ENCODE results near the gene CD82.

CD82 gene

DNA sequence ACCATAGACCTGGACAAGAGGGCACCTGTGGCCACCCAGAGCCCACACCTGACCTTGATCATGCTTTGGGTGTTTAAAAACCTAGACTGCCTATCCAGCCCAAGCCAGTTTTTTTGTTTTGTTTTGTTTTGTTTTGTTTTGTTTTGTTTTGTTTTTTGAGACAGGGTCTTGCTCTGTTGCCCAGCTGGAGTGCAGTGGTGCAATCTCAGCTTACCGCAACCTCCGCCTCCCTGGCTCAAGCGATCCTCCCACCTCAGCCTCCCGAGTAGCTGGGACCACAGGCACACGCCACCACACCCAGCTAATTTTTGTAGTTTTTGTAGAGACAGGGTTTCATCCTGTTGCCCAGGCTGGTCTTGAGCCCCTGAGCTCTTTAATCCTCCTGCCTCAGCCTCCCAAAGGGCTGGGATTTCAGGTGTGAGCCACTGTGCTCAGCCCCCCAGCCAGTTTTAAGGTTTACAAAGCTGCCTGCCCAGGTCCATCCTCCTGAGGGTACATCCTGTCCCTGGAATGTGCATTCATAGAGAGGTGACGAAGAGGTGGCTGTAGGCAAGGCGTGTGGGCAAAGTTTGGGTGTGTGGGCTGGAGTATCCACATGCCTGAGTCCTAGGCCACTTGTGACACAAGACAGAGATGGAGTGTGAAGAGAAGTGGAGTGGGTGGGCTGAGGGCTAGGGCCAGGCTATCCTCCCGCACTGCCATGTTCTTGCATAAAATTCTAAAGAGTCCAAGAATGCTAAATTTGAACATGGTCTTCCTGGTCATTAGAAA is 3.3 kb upstream of the CD82 start:
- no peak for DNase-seq (ENCODE audit: low read depth in 2 of 2)

DNA sequence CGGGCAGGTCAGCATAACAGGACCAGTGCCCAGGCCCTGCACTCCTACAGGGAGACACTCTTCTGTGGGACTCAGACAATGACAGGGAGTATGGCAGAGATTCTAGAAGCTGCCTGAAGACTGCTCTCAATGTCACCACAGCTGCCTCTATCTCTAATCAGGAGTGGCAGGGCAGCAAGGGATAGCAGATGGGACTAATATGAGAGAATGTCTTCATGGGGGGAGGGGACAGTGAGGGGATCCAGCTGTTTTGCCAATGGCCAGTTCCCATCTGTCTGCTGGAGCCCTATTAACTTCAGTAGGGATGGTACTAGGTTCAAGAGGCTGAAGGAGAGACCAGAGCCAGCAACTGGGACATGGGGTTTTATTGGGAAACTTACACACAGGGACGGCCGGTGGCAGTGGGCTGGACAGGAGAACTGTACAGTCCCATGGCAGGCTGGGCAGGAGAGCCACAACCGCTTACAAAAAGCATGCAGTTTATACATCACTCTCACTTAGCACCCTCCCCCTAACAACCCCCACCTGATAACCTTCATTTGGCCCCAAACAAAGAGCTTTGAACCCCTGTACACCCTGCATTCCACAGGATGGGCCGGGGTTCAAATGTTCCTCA is 2.5 kb upstream of the CD82 start:
- DNase-seq (ENCODE audit: low read depth in 2 of 2) = no peak

DNA sequence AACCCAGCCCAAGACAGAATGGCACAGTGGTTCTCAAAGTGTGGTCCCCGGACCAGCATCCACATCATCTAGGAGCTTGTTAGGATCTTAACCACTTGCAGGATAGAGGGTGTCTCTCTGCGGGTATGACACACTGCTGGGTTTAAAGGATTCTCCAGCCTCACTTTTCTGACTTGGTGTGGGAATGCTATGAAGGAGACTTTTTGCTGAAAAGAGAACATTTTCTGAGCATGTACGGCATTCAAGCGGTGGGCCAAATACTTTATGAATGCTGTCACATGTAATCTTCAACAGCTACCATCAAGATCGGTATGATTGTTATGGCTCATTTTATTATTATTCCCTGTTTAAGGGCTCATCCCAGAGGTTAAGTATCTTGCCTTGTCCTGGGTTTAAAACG is 1.8 kb upstream of the CD82 start:
- no peak for DNase-seq (ENCODE audit: low read depth in 2 of 2)

DNA sequence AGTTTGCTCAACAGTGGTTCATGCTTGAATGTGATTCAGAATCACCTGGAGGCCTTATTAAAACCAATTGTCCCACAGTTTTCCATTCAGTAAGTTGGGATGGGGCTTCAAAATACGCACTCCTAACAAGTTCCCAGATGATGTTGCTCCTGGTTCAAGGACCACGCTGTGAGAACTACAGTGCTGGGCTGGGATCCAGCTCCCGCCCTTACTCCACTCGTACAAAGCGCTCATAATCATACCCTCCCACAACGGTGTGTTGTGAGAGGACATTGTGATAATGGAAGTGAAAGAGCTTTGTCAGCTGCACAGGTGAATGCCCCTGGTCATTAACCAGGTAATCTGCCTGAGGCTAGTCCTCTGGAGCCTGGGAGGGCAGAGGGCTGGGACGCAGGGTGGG is 1.3 kb upstream of the CD82 start:
- DNase-seq (ENCODE audit: low read depth in 2 of 2) = no peak

DNA sequence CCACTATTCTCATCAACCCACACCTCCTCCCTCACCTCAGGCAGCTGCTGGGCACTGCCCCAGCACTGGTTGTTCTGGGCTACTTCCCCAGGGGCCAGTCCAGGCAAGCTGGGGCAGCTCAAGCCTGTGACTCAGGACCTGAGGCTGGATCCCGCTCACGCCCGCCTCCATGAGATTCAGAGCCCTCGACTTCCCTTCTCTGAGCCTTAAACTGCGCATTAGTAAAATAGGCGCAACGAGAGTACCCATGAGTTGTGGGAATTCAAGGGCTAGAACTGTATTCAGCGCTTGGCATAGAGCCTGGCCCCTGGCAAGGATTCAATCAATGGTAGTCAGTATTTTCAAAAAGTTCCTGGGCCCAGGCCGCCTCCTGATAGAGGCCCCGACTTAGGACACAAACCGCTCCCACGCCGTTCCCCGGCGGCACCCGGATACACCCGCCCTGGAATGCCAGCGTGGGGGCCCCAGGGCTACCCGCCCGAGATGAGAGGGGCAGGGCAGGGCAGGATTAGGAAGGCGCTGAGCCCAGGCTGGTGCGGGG is 723 bp upstream of the CD82 start:
- DNase-seq (ENCODE audit: low read depth in 2 of 2) = no peak

DNA sequence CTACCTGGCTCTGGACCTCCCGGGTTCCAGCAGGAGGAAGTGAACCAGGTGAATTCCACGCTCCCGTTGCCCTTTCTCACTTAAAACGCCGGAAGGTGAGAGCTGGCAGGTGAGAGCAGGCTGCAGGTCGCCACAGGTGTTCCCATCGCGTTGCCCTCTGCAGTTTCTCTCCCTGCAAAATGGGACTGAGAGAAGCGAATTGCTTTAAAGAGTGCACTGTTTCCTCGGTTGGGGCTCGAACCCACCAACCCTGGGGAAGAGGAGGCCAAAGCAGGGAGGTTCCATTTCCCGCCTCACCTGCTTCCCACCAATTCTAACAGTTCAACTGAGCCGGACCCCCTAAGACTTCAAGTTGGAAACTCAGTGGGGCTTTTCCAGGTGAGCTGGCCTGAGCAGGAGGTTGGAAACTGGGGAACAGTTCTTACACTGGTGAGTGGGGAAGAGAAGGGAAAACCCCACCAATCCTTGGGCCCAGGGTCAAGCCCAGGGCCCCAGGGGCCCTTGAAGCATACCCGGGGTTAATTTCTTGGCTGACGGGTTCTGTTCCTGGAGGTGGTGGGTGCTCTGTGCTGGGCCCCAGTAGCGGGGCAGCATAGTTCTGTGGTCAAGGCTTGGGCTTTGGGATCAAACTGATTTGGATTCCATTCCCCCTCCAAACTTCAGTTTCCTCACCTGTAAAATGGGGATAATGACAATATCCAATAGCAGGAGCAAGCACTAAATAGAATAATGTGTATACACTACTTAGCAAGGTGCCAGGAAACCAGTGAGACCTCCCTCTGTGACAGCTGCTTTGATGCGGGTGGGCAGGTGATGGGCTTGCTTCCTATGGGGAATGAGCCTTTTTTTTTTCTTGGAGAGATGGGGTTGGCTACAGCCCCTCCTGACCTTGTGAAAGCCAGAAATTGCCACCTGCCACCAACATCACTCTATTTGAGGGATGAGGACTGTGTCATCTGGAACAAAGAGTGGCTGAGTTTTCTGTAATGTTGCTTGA is 788 bp downstream of the CD82 start:
- DNase-seq (ENCODE audit: low read depth in 2 of 2) = no peak

DNA sequence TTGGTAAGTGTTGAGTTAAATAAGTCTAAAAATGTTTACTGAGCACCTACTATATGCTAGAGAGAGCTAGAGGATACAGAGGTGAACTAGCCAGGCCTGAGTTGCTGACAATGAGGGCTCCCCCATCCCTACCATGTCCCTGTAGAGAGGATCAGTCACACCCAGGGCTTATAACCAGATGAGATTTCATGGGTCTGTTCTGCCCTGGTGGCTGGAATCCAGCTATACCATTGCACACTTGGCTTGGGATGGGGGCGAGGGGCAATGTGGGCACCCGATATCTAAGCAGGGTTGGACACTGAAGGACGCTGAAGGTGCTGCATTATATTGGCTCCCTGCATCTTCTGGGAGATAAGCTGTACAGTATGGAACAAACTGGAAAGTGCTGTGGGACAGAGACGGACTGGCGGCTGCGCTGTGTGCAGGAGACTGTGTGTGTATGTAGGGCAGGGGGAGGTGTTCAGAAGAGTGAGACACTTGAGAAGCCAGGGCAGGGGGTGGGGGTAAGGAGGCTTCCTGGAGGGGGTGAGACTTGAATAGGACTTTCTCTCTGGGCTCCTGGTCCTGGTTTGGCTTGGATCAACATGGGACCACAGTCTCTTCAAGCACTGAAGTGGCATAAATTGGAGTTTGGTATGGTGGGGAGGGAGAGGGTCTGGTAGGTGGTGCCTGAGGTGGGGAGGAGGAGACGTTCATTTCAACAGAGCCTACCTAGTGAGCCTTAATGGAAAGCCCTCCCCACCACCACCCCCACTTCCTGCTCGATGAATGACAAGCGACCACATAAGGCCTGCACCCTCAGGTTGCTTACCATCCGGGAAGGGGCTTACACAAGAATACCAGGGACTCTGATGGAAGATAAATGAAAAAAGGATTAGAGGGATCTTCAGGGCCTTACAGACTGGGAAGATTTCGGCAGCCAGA is 1.8 kb downstream of the CD82 start:
- DNase-seq (ENCODE audit: low read depth in 2 of 2) = no peak

DNA sequence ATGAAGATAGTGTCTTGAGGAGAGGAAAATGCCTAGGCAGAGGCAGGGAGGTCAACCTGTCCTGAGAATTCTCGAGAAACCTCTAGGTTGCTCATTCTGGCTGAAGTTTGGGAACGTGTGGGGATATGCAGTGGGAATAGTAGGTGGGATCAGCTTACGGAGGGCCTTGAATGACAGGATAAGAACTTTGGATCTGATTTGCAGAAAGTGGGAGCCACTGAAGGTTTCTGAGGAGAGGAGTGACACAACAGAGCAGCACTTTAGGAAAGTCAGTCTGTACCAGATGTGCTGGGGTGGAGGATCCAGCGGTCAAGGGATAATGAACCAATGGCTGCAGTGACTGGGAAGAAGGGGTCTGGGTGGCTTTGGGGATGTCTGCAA is 2.4 kb downstream of the CD82 start:
- no peak for DNase-seq (ENCODE audit: low read depth in 2 of 2)

DNA sequence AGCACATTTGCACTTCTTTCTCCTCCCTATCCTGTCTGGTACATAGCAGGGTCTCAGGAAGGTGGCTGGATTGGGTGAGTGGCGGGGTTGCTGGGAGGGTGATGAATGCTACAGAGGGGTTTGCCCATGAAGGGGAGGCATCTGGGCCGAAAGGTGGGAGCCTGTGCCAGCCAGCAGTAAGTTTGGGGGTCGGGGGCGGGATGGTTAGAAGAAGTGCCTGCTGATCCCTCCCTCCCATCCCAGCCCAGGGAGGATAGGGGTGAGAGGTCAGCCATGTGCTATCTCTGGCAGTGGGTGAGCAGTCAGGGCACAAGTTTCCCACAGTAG is 2.8 kb downstream of the CD82 start:
- DNase-seq (ENCODE audit: low read depth in 2 of 2) = no peak

DNA sequence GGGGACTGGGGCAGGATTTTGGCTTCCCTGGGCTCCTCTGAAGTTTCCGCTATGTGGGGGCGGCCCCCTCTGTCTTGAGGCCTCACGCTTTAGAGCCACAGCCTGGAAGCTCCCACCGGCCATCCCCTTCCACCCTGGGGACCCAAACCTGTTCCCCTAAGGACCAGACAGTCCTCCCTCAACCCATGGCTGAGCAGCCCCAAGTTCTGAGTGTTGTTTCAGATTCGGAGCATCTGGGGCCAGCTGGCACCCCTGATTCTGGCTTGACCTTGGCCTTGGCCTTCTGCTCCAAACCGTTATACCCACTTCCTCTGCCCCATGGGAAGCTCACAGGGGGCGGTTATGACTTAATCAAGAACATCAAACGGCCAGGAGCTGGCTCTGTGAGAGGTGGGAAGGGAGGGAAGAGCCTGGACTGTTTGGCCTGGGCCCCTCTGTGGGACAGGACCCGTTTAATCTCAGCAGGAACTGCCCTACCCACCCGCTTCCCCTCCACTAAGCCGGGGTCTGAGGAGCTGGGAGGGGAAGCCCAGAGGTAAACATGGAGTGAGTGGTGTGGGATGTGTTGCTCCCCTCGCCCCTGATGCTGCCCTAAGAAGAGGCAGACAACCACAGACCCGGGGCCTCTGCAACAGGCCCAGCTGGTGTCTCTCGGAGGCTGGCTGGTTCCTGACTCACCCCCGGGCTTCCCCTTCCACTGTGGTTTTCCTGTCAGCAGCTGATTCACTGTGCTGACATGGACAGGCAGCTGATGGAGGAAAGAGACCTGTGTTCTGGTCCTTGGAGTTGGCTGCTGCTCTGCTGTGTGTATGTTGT is 3.4 kb downstream of the CD82 start:
- DNase-seq (ENCODE audit: low read depth in 2 of 2) = peak; percentile 79 to 89

DNA sequence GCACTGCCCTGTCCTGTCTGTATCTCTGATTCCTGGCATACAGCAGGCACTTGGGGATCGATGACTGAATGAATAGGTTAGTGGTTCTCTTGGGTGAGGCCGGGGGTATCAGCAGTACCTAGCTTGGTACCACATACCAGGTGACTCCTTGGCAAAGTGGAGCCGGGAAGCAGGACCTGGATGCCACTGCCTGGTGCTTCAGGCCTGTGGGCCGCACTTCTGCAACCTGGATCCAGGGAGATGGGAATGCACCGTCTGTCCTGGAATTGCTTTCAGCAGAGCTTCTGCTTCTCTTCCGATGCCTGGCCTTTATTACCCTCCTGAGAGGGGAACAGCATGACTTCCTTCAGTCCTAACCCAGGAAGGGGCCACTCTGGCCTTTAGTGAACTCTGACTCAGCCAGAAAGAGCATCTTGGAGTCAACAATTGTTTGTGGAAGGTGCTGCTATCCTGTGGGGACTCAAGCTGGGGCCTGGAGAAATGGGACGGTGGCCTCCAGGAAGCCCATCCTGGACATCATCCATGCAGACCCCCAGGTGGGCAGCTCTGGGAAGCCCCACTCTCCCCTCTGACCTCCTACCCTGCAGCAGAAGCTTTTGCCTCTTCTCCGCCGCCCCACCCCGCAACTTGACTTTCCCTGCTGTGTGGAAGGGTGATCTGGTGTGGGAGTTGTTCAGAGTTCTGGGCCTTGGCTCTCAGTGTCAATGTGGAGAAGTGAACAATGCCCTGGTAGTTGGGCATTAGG is 5.1 kb downstream of the CD82 start:
- no peak for DNase-seq (ENCODE audit: low read depth in 2 of 2)

DNA sequence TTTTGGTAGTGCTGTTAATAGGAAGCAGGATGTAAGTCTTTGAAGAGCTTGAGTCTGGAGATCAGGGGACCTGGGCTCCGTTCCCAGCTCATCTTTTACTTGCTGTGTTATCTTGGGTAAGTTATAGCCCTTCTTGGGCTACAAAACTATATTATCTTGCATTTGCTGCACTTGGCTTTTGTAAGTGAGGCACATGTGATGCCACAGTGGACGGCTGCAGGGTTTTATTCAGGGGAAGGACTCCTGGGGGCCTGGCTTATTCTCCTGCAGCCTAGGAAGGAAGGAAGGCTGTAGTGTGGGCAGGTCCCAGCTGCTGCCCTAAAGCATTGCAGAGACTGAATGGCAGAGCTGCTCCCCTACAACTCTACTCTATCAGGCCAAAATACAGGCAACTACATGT is 6.4 kb downstream of the CD82 start:
- no peak for DNase-seq (ENCODE audit: low read depth in 2 of 2)

DNA sequence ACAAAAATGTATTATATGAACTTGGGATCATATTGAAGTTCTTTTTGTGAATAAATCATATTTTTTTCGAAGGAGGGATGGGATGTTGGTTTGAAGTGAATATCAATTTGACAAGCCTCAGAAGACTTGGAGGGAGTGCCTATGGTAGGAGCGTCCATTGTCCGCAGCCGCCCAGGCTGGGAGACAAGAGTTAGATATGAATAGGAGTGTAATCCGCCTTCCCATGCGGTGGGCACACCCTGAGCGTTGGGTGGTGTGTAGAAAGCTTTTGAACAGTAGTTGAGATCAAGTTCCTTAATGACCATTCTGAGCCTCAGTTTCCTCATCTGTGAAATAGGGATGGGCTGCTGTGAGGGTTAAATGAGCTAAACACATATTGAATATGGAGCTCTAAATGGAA is 7.0 kb downstream of the CD82 start:
- no peak for DNase-seq (ENCODE audit: low read depth in 2 of 2)

DNA sequence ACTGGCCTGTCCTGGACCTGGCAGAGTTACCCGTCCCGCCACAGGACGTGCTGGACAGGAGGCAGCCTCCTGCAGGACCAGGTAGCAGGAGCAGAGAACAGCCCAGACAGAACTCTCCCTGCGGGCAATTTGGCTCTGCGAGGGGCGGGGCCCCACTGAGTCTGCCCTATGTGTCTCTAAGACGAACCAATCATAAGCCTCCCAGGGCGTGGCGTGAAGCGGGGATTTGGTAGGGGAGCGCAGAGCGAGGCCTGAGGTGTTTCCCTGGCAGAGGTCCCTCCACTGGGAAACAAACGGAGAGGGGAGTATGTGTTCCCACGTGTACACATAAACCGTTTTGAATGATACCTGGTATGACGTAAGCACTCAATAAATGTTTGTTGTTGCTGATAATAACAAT is 7.4 kb downstream of the CD82 start:
- no peak for DNase-seq (ENCODE audit: low read depth in 2 of 2)

DNA sequence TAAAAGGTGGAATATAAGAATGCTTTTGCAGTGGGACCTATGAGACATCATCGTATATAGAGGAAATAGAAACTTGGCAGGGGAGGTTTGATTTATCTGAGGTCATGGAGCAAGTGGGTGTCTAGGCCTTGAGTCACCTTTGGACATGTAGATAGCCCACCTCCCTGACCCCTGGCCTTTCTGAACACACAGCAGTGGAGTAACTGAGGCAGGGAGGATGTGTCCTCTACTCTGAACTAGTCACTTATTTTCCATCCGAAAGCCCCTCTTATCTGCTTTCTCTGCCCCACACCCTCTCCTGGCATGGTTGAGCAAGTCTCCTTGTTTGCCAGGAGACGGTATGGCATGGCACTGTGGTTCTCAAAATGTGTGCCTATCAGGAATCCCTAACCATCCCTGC is 7.9 kb downstream of the CD82 start:
- no peak for DNase-seq (ENCODE audit: low read depth in 2 of 2)

DNA sequence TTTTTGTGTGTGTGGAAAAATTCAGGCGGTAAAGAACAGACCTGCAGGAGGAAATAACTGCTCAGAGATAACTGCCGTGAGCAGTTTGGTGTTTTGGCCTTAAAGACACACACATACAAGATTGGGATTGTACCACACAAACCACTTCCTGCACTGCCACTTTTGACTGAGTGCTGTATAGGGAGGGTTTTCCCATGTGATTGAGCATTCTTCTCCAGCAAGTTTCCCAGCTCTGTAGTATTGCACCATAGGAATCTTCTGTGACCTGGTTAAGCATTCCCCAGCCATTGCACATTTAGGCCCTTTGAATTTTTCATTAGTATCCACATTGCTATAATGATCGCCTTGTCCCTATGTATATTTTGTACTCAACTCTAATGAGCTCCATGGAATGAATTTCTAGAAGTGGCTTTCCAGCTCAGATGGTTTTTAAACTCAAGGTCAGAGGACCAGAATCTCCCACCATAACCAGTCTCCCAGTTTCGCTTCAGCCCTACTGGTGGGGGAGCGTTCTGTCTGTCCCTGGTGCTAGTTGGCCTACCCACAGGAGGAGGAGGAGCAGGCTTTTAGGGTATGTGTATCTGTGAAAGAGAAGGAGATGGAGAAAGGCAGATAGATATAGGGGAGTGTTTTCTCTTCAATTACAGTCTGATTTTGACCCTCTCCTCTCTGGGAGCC is 9.3 kb downstream of the CD82 start:
- no peak for DNase-seq (ENCODE audit: low read depth in 2 of 2)

DNA sequence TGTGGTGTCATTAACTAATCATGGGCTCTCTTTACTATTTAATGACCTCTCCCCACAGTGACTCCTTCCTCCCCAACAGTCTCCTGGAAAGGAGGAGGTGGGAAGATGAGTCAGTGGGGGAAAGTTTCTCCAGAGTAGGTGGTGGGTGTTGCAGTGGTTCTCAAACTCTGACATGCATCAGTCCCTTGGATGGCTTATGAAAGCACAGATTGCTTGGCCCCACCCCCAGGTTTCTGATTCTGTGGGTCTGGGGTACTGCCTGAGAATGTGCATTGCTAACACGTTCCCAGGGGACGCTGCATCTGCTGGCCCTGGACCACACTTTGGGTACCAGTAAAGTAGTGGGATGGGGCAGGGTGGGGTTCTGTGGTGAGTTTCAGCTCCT is 9.8 kb downstream of the CD82 start:
- DNase-seq (ENCODE audit: low read depth in 2 of 2) = no peak

DNA sequence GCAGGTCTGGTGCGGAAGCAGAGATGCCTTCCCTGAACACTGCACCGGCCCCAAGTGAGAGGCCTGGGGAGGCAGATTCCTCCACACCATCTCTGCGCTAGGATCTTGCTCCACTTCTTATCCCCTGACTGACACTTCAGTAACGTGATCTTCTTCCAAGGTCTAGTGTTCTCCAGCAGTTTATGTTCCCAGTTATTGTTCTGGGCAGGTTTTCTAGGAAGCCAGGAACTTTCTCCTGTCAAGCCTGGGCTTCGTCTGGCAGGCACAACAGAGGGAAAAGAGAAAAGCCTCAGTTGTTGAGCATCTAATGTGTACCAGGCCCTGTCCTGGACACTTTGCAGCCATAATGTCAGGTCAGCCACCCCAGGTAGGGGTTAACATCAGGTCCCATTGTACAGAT is 10.5 kb downstream of the CD82 start:
- no peak for DNase-seq (ENCODE audit: low read depth in 2 of 2)

DNA sequence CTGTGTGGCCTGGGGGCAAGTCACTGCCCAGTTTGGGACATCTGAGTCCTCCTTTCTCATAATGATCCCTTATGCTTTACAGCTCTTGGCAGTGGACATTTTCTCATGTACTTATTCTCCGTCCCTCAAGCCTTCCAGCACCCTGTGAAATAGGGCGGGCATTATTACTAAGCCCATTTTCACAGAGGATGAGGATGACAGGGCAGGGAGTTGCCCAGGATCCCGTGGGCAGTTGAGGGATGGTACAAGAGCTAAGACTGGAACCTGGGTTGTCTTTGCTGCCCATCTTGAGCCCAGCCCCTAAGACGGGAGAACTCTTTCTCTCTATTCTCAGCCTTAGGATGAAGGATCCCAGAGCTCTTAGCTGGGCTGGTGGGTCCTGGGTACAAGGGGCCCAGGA is 11.2 kb downstream of the CD82 start:
- DNase-seq (ENCODE audit: low read depth in 2 of 2) = no peak
